ENCODE data around the gene IREB2. TPM values are rescaled to one million over a fixed set of nuclear protein-coding genes. Genes with fewer than 3 reads are reported as not detected.
"Not testable (repeated sequence)": the region's sequence is repeated elsewhere in the genome, so short reads cannot be mapped to it uniquely, and the experiment has no call there.

IREB2 gene
- polyA plus RNA-seq, 3 donors = 11.7 to 25.5 (median 16.7) TPM

DNA sequence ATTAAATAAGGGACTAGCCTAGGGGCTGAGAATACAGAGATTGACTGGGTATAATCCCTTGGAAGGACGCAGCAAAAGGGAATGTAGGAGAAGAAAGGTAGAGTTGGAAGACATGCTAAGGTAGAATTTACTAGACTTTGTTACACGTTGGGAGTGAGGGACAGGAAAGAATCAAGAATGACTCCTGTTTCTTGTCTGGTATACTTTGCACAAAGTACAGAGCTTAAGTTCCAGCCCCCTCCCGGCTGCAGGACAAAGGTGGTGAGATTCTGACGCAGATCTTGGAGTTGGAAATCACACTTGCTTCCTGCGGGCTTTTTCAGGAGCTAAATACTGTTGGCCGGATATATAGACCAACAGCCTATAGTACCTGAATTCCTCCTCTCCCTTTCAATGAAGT, 70.3 kb downstream of the IREB2 start:
- Mint-ChIP-seq H3K4me3 (peak overlapping the region; percentile 87 to 98), H3K9me3 (peaks cover 0 to 6% (median 0%) of the 10 kb centered on the region in 7 donors), H3K27me3 (ENCODE audit: low read depth in 3 of 3) (peaks cover 33 to 58% (median 42%) of the 10 kb centered on the region in 3 donors), H3K4me1 (peaks cover 19% of the 10 kb centered on the region), H3K36me3 (peaks cover 0 to 7% of the 10 kb centered on the region in 2 donors), H3K27ac (no peak overlapping the region)
- H3K27me3 ChIP-seq (ENCODE audit: control insufficient read depth in 2 of 2, insufficient read depth in 2 of 2, low read length in 2 of 2) = peaks cover 19 to 41% of the 10 kb centered on the region in 2 donors
- H3K4me3 ChIP-seq (replicated peaks in 1 of 3; ENCODE audit: low read depth in 2 of 3, low read length in 3 of 3) = peak overlapping the region in 1 of 3 experiments; percentile 84
- DNase-seq = no peak
- no peaks in the 10 kb centered on the region for H4K20me1 ChIP-seq (ENCODE audit: insufficient read depth, low read length)
- TF ChIP-seq, protein P1, sequence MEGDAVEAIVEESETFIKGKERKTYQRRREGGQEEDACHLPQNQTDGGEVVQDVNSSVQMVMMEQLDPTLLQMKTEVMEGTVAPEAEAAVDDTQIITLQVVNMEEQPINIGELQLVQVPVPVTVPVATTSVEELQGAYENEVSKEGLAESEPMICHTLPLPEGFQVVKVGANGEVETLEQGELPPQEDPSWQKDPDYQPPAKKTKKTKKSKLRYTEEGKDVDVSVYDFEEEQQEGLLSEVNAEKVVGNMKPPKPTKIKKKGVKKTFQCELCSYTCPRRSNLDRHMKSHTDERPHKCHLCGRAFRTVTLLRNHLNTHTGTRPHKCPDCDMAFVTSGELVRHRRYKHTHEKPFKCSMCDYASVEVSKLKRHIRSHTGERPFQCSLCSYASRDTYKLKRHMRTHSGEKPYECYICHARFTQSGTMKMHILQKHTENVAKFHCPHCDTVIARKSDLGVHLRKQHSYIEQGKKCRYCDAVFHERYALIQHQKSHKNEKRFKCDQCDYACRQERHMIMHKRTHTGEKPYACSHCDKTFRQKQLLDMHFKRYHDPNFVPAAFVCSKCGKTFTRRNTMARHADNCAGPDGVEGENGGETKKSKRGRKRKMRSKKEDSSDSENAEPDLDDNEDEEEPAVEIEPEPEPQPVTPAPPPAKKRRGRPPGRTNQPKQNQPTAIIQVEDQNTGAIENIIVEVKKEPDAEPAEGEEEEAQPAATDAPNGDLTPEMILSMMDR (IDR thresholded peaks at IDR 0.05) = no peak
- H3K9me3 ChIP-seq (replicated peaks in 1 of 2; ENCODE audit: control insufficient read depth in 1 of 2, insufficient read depth in 1 of 2, low read length in 2 of 2) = no peaks in the 10 kb centered on the region
- 39% methylated on average over 3 of the region's 6 CpGs for WGBS (ENCODE audit: insufficient coverage)
- no peak overlapping the region for H3K27ac ChIP-seq (ENCODE audit: low read depth in 1 of 2, low read length in 2 of 2)
- H3K4me1 ChIP-seq (ENCODE audit: control insufficient read depth in 1 of 2, insufficient read depth in 2 of 2, low read length in 2 of 2) = peaks cover 13 to 16% of the 10 kb centered on the region in 2 donors
- peak overlapping the region; percentile 83 for H3K4me2 ChIP-seq (replicated peaks; ENCODE audit: extremely low read depth, low read length, poor library complexity, severe bottlenecking)
- H2AFZ ChIP-seq (ENCODE audit: insufficient read depth, low read depth, low read length, poor library complexity, severe bottlenecking) = peak overlapping the region; percentile 83
- H3K36me3 ChIP-seq (replicated peaks in 1 of 2; ENCODE audit: control insufficient read depth in 1 of 2, insufficient read depth in 2 of 2, low read length in 2 of 2) = no peaks in the 10 kb centered on the region
- H3K9ac ChIP-seq (ENCODE audit: insufficient read depth, low read length, poor library complexity, severe bottlenecking) = no peak overlapping the region
- intact Hi-C loops (cut with micrococcal nuclease) = no loop called here
- H3K79me2 ChIP-seq (ENCODE audit: insufficient read depth, low read length) = no peaks in the 10 kb centered on the region

- no peak for DNase-seq
- H3K9ac ChIP-seq (ENCODE audit: insufficient read depth, low read length, poor library complexity, severe bottlenecking) = no peak overlapping the region
Observed at GRCh38 chr15:78509726-78510312, 71.8 kb downstream of the IREB2 start.

DNA sequence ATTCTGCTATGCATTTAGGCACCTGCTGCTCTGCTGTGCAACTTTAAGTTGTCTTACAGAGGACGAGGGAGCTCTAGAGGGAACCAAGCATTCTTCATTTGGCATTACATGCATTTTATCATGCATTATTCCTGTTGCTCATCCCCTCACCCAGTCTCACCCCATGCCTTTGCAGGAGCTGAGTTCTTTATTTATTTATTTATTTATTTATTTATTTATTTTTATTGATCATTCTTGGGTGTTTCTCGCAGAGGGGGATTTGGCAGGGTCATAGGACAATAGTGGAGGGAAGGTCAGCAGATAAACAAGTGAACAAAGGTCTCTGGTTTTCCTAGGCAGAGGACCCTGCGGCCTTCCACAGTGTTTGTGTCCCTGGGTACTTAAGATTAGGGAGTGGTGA, 82.0 kb downstream of the IREB2 start:
- H3K27me3 ChIP-seq (ENCODE audit: control insufficient read depth in 2 of 2, insufficient read depth in 2 of 2, low read length in 2 of 2); intact Hi-C loops (cut with micrococcal nuclease); H3K27ac ChIP-seq (ENCODE audit: low read depth in 1 of 2, low read length in 2 of 2); H3K36me3 Mint-ChIP-seq; H3K27ac Mint-ChIP-seq; H3K9ac ChIP-seq (ENCODE audit: insufficient read depth, low read length, poor library complexity, severe bottlenecking); DNase-seq; H4K20me1 ChIP-seq (ENCODE audit: insufficient read depth, low read length); H3K4me3 ChIP-seq (replicated peaks in 1 of 3; ENCODE audit: low read depth in 2 of 3, low read length in 3 of 3); H2AFZ ChIP-seq (ENCODE audit: insufficient read depth, low read depth, low read length, poor library complexity, severe bottlenecking); H3K9me3 ChIP-seq (replicated peaks in 1 of 2; ENCODE audit: control insufficient read depth in 1 of 2, insufficient read depth in 1 of 2, low read length in 2 of 2); H3K4me1 Mint-ChIP-seq; H3K4me2 ChIP-seq (replicated peaks; ENCODE audit: extremely low read depth, low read length, poor library complexity, severe bottlenecking); H3K79me2 ChIP-seq (ENCODE audit: insufficient read depth, low read length); H3K27me3 Mint-ChIP-seq (ENCODE audit: low read depth in 3 of 3); H3K4me1 ChIP-seq (ENCODE audit: control insufficient read depth in 1 of 2, insufficient read depth in 2 of 2, low read length in 2 of 2); H3K4me3 Mint-ChIP-seq; H3K36me3 ChIP-seq (replicated peaks in 1 of 2; ENCODE audit: control insufficient read depth in 1 of 2, insufficient read depth in 2 of 2, low read length in 2 of 2): not testable (repeated sequence)
- WGBS (ENCODE audit: insufficient coverage) = 100% methylated on average over 1 of the region's 3 CpGs
- peaks cover 0 to 11% (median 5%) of the 10 kb centered on the region in 7 donors for H3K9me3 Mint-ChIP-seq

More at GRCh38 chr15:78509726-78510312, 71.8 kb downstream of the IREB2 start:
- Histone ChIP-seq H3K79me2 (ENCODE audit: insufficient read depth, low read length) (no peaks in the 10 kb centered on the region), H3K4me3 (replicated peaks in 1 of 3; ENCODE audit: low read depth in 2 of 3, low read length in 3 of 3) (no peak overlapping the region), H3K9me3 (replicated peaks in 1 of 2; ENCODE audit: control insufficient read depth in 1 of 2, insufficient read depth in 1 of 2, low read length in 2 of 2) (no peaks in the 10 kb centered on the region), H3K4me1 (ENCODE audit: control insufficient read depth in 1 of 2, insufficient read depth in 2 of 2, low read length in 2 of 2) (peaks cover 13 to 16% of the 10 kb centered on the region in 2 donors), H3K36me3 (replicated peaks in 1 of 2; ENCODE audit: control insufficient read depth in 1 of 2, insufficient read depth in 2 of 2, low read length in 2 of 2) (no peaks in the 10 kb centered on the region), H3K4me2 (replicated peaks; ENCODE audit: extremely low read depth, low read length, poor library complexity, severe bottlenecking) (no peak overlapping the region), H3K27me3 (ENCODE audit: control insufficient read depth in 2 of 2, insufficient read depth in 2 of 2, low read length in 2 of 2) (peaks cover 19 to 41% of the 10 kb centered on the region in 2 donors), H3K27ac (ENCODE audit: low read depth in 1 of 2, low read length in 2 of 2) (no peak overlapping the region), H2AFZ (ENCODE audit: insufficient read depth, low read depth, low read length, poor library complexity, severe bottlenecking) (no peak overlapping the region), H4K20me1 (ENCODE audit: insufficient read depth, low read length) (no peaks in the 10 kb centered on the region)
- peaks cover 19% of the 10 kb centered on the region for H3K4me1 Mint-ChIP-seq
- peaks cover 0 to 6% (median 0%) of the 10 kb centered on the region in 7 donors for H3K9me3 Mint-ChIP-seq
- intact Hi-C loops (cut with micrococcal nuclease) = no loop called here
- WGBS (ENCODE audit: insufficient coverage) = 20% methylated on average over 1 of the region's 6 CpGs
- no peak overlapping the region for H3K27ac Mint-ChIP-seq
- peaks cover 0 to 7% of the 10 kb centered on the region in 2 donors for H3K36me3 Mint-ChIP-seq
- TF ChIP-seq, protein P1 (IDR thresholded peaks at IDR 0.05) = no peak
- H3K4me3 Mint-ChIP-seq = no peak overlapping the region
- peaks cover 34 to 55% (median 42%) of the 10 kb centered on the region in 3 donors for H3K27me3 Mint-ChIP-seq (ENCODE audit: low read depth in 3 of 3)

Measured in CD14-positive monocyte (primary cell).